OCI-LY7 (cell line): ENCODE data around the gene HS6ST3. TPM values are rescaled to one million over a fixed set of nuclear protein-coding genes. Genes with fewer than 3 reads are reported as not detected.
"Not testable (repeated sequence)": the region's sequence is repeated elsewhere in the genome, so short reads cannot be mapped to it uniquely, and the experiment has no call there.

Experiments
- BruUV-seq: library from RNA; stranded (reverse); fragments of 400-500 nt; replicated peaks from 2 replicates; lab custom pipeline; 2021; lab: Mats Ljungman, UMichigan
- CTCF ChIA-PET: fragments of 300-600 bp; sonication (Branson Sonifier 250); formaldehyde crosslinking; loops from one replicate; lab custom pipeline; 2022; ENCODE audit warnings: antibody characterized with exemption; ENCODE audit not compliant: unreplicated experiment; lab: Charles Lee
- POLR2A ChIA-PET: fragments of 300-600 bp; sonication (Branson Sonifier 250); formaldehyde crosslinking; loops from one replicate; lab custom pipeline; 2022; ENCODE audit warnings: antibody characterized with exemption; lab: Charles Lee
- DNase-seq: peaks from one replicate; pipeline ENCODE4 v3.0.0-alpha.2; 2015; ENCODE audit warnings: low spot score
- H2AFZ ChIP-seq: fragments of 200-600 bp; sonication (generic), shearing (Covaris generic); 2 replicates; pipeline ENCODE4 v1.6.1; 2014; ENCODE audit warnings: mild to moderate bottlenecking, antibody characterized with exemption, low read length, moderate library complexity
- H3K27ac ChIP-seq: fragments of 200-600 bp; sonication (generic); 2 replicates; pipeline ENCODE4 v1.5.1; 2014; ENCODE audit warnings: mixed run types, low read depth, mild to moderate bottlenecking, moderate library complexity, low read length, inconsistent platforms; ENCODE audit not compliant: poor library complexity, severe bottlenecking
- H3K36me3 ChIP-seq: fragments of 200-600 bp; sonication (generic); 2 replicates; pipeline ENCODE4 v1.6.1; 2014; ENCODE audit warnings: mild to moderate bottlenecking, antibody characterized with exemption, low read length, moderate library complexity, mixed read lengths; ENCODE audit not compliant: insufficient read depth
- H3K4me1 ChIP-seq: fragments of 200-600 bp; sonication (generic); 2 replicates; pipeline ENCODE4 v1.5.1; 2014; ENCODE audit warnings: mild to moderate bottlenecking, low read length; ENCODE audit not compliant: insufficient read depth, poor library complexity, severe bottlenecking
- H3K4me2 ChIP-seq: fragments of 200-600 bp; sonication (generic); 2 replicates; pipeline ENCODE4 v1.6.1; 2014; ENCODE audit warnings: mild to moderate bottlenecking, low read length
- H3K4me3 ChIP-seq: fragments of 200-600 bp; sonication (generic); 2 replicates; pipeline ENCODE4 v1.5.1; 2014; ENCODE audit warnings: mild to moderate bottlenecking, low read depth, low read length; ENCODE audit not compliant: poor library complexity, severe bottlenecking
- H3K79me2 ChIP-seq: fragments of 200-600 bp; sonication (generic); 2 replicates; pipeline ENCODE4 v1.6.1; 2016; ENCODE audit warnings: low read depth, mild to moderate bottlenecking, low read length, moderate library complexity, mixed read lengths; ENCODE audit not compliant: insufficient read depth
- H3K9me2 ChIP-seq: fragments of 200-600 bp; sonication (generic); 2 replicates; pipeline ENCODE4 v1.6.1; 2016; ENCODE audit warnings: mild to moderate bottlenecking, low read length, mixed read lengths; ENCODE audit not compliant: insufficient read depth
- H3K9me3 ChIP-seq: fragments of 200-600 bp; sonication (generic); 2 replicates; pipeline ENCODE4 v1.6.1; 2014; ENCODE audit warnings: mild to moderate bottlenecking, mixed run types, low read length, mixed read lengths
- H4K20me1 ChIP-seq: fragments of 200-600 bp; sonication (generic); 2 replicates; pipeline ENCODE4 v1.6.1; 2014; ENCODE audit warnings: mild to moderate bottlenecking, antibody characterized with exemption, low read length, moderate library complexity, mixed read lengths; ENCODE audit not compliant: insufficient read depth
- CTCF ChIP-seq: fragments of 200-600 bp; sonication (generic); conservative IDR thresholded peaks from 2 replicates; pipeline ENCODE4 v1.5.1; 2014; ENCODE audit warnings: mild to moderate bottlenecking, antibody characterized with exemption, low read length, moderate library complexity, mixed read lengths
- EZH2phosphoT487 ChIP-seq: fragments of 200-600 bp; sonication (generic); IDR thresholded peaks from 2 replicates; pipeline ENCODE4 v1.6.1; 2018; ENCODE audit warnings: low read depth, borderline replicate concordance, mild to moderate bottlenecking, mixed run types, antibody characterized with exemption, low read length, moderate library complexity, mixed read lengths
- intact Hi-C: fragments of 100-400 bp; cut with micrococcal nuclease; formaldehyde crosslinking; loops from one replicate; pipeline ENCODE4 v1.10.0; 2022; ENCODE audit not compliant: unreplicated experiment
- total RNA-seq, 2 experiments: library from RNA; depleted of rRNA in 1 of 2; stranded (reverse); fragments of >200 nt in 1 of 2; shearing (Covaris generic) in 1 of 2; gene quantifications; 2 replicates each; pipeline ENCODE4 v1.2.3, GENCODE V29; 2014 to 2022

HS6ST3 gene
- total RNA-seq, 2 experiments from 2014 or later = not detected

GRCh38 chr13:96050955-96051354, 39.0 kb upstream of the HS6ST3 start:
- DNase-seq, H3K27ac ChIP-seq, POLR2A ChIA-PET, H3K4me2 ChIP-seq, H4K20me1 ChIP-seq, H3K4me3 ChIP-seq, H3K79me2 ChIP-seq, BruUV-seq, CTCF ChIA-PET, H3K4me1 ChIP-seq, H3K9me2 ChIP-seq, H3K9me3 ChIP-seq, H3K36me3 ChIP-seq, H2AFZ ChIP-seq: not testable (repeated sequence)
- intact Hi-C loops = loop anchor here (2.0 kb wide), 1 partner anchor 26 kb away; no protein-coding TSS in a partner anchor

GRCh38 chr13:96051491-96051890, 38.4 kb upstream of the HS6ST3 start:
- H4K20me1 ChIP-seq, H3K9me2 ChIP-seq, H3K9me3 ChIP-seq, POLR2A ChIA-PET, CTCF ChIA-PET, H3K4me1 ChIP-seq, H3K4me2 ChIP-seq, H2AFZ ChIP-seq, H3K79me2 ChIP-seq, DNase-seq, H3K27ac ChIP-seq, H3K36me3 ChIP-seq, H3K4me3 ChIP-seq: not testable (repeated sequence)
- intact Hi-C loops = loop anchor here (2.0 kb wide), 1 partner anchor 27 kb away; no protein-coding TSS in a partner anchor
- TSS peak; percentile 64 for BruUV-seq

GRCh38 chr13:96051946-96052345, 38.0 kb upstream of the HS6ST3 start:
- H3K9me3 ChIP-seq, H4K20me1 ChIP-seq, CTCF ChIA-PET, H3K4me1 ChIP-seq, H3K4me2 ChIP-seq, BruUV-seq, H3K4me3 ChIP-seq, H3K36me3 ChIP-seq, H3K79me2 ChIP-seq, H3K27ac ChIP-seq, DNase-seq, H2AFZ ChIP-seq, H3K9me2 ChIP-seq: not testable (repeated sequence)
- intact Hi-C loops = loop anchor here (2.0 kb wide), 1 partner anchor 27 kb away; no protein-coding TSS in a partner anchor
- POLR2A ChIA-PET = interaction anchor here (0.6 kb wide), 1 partner anchor 81 kb away, joined by 3 read pairs; no protein-coding TSS in a partner anchor

- Histone ChIP-seq H4K20me1 (no peaks in the 10 kb centered on the region), H3K4me2 (peak overlapping the region; percentile 48; the same call in 1 of the 2 replicates), H3K79me2 (no peaks in the 10 kb centered on the region), H2AFZ (no peak overlapping the region), H3K27ac (no peak overlapping the region), H3K36me3 (no peaks in the 10 kb centered on the region), H3K4me3 (no peak overlapping the region), H3K4me1 (no peaks in the 10 kb centered on the region), H3K9me2 (no peaks in the 10 kb centered on the region), H3K9me3 (no peaks in the 10 kb centered on the region)
- DNase-seq = no peak
- ChIA-PET POLR2A (interaction anchor here (0.6 kb wide), 1 partner anchor 81 kb away, joined by 3 read pairs; no protein-coding TSS in a partner anchor), CTCF (no interaction called here)
- intact Hi-C loops = no loop called here
- no TSS peak for BruUV-seq
- TF ChIP-seq CTCF (no peak), EZH2phosphoT487 (no peak)
Observed at GRCh38 chr13:96052656-96053002, 37.3 kb upstream of the HS6ST3 start.
